Aortic smooth muscle cell (primary cell): Measurements from ENCODE around the gene SPATA16. TPM values are rescaled to one million over a fixed set of nuclear protein-coding genes. Genes with fewer than 3 reads are reported as not detected.

Experiments used
- total RNA-seq: library from RNA; depleted of rRNA; stranded (reverse); fragments of >200 nt; gene quantifications from 2 replicates; pipeline ENCODE4 v1.2.3, GENCODE V29; 2014

Gene SPATA16
- not detected in 2 replicates for total RNA-seq

DNA sequence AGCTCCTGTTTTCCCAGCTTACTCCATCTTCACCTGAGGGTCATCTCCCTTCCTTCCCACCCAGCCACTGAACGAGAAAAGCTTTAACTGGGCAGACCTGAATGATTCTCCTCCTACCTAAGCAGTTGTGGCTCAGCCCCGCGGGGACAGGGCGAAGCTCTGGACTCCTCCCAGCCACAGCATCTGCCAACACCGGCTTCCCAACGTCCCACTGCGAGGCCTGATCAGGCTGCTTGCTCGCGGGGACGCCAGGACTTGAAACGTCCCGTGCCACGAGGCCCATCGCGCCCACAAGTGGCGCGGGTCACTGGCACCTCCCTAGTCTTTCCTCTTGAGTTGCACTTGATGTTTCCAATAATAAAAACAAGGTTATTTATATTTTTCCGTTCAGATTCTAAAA is at the start of gene SPATA16:
Gene SPATA16 (minus strand): TSS at position 250 of the 400 bp plus-strand sequence. CDS start 23,504 bp downstream, outside the sequence.

